H1 (cell line): ENCODE measurements around the gene PSME2. TPM values are rescaled to one million over a fixed set of nuclear protein-coding genes. Genes with fewer than 3 reads are reported as not detected.
A peak's percentile ranks its signal among the peaks of the same experiment; 100 is the strongest.

Experiments
- CTCF ChIA-PET: fragments of 300-600 bp; sonication (Branson Sonifier 250); formaldehyde crosslinking; loops from one replicate; lab custom pipeline; 2021; ENCODE audit not compliant: partially characterized antibody; lab: Charles Lee
- POLR2A ChIA-PET: fragments of 300-600 bp; sonication (Branson Sonifier 250); formaldehyde crosslinking; loops from one replicate; lab custom pipeline; 2021; ENCODE audit warnings: inconsistent platforms; ENCODE audit not compliant: partially characterized antibody; lab: Charles Lee
- DNase-seq, 2 experiments: peaks; one replicate each; pipeline versions ENCODE4 v3.0.0 to v3.0.0-alpha.2; 2010 to 2022; ENCODE audit warnings: low spot score in 2 of 2, low read depth in 1 of 2, mixed read lengths in 1 of 2
- FAIRE-seq: peaks from 2 replicates; lab custom pipeline; 2011; peaks lifted over from hg19 to GRCh38; lab: Jason Lieb, UNC
- H2AFZ ChIP-seq: 2 replicates; pipeline ENCODE4 v1.8.1; 2012; ENCODE audit warnings: low read length, inconsistent platforms
- H2AK5ac ChIP-seq: 2 replicates; pipeline ENCODE4 v1.6.1; 2013; ENCODE audit warnings: low read depth, low read length
- H2BK120ac ChIP-seq: replicated peaks from 2 replicates; pipeline ENCODE3; 2013; ENCODE audit warnings: low read depth, low read length, inconsistent platforms
- H2BK12ac ChIP-seq: 2 replicates; pipeline ENCODE4 v1.6.1; 2013; ENCODE audit warnings: low read depth, low read length
- H2BK15ac ChIP-seq: 2 replicates; pipeline ENCODE4 v1.6.1; 2013; ENCODE audit warnings: low read length
- H2BK20ac ChIP-seq: 2 replicates; pipeline ENCODE4 v1.6.1; 2013; ENCODE audit warnings: low read length
- H2BK5ac ChIP-seq: 2 replicates; pipeline ENCODE4 v1.6.1; 2013; ENCODE audit warnings: low read depth, low read length
- H3K14ac ChIP-seq: 2 replicates; pipeline ENCODE4 v1.6.1; 2013; ENCODE audit warnings: inconsistent platforms; ENCODE audit not compliant: insufficient read length
- H3K18ac ChIP-seq: 2 replicates; pipeline ENCODE4 v1.6.1; 2013; ENCODE audit warnings: low read length; ENCODE audit errors: extremely low read depth
- H3K23ac ChIP-seq: 2 replicates; pipeline ENCODE4 v1.6.1; 2013; ENCODE audit warnings: inconsistent platforms; ENCODE audit not compliant: insufficient read length
- H3K23me2 ChIP-seq: 2 replicates; pipeline ENCODE4 v1.6.1; 2013; ENCODE audit warnings: low read depth, low read length
- H3K27ac ChIP-seq: 2 replicates; pipeline ENCODE4 v1.6.1; 2011; ENCODE audit warnings: low read depth, low read length, inconsistent platforms
- H3K27me3 ChIP-seq, 4 experiments: replicated peaks in 1 of 4; 1 replicate in 1 of 4; 2 replicates in 3 of 4; pipeline versions ENCODE4 v1.6.1 to v1.8.1; 2011 to 2013; ENCODE audit warnings: low read length in 3 of 4, mild to moderate bottlenecking in 3 of 4, inconsistent platforms in 2 of 4, mixed read lengths in 2 of 4, moderate library complexity in 1 of 4; ENCODE audit not compliant: control insufficient read depth in 3 of 4, insufficient read depth in 3 of 4; ENCODE audit errors: extremely low read depth in 1 of 4
- H3K36me3 ChIP-seq, 4 experiments: 2 replicates each; pipeline versions ENCODE4 v1.6.1 to v1.8.1; 2011 to 2013; ENCODE audit warnings: mild to moderate bottlenecking in 4 of 4, low read length in 3 of 4, moderate library complexity in 2 of 4, control low read depth in 1 of 4, inconsistent platforms in 1 of 4; ENCODE audit not compliant: insufficient read depth in 4 of 4, control insufficient read depth in 2 of 4
- H3K4ac ChIP-seq: replicated peaks from 2 replicates; pipeline ENCODE3; 2013; ENCODE audit warnings: low read length, low read depth, mixed read lengths, inconsistent platforms; ENCODE audit not compliant: insufficient read length
- H3K4me1 ChIP-seq, 4 experiments: replicated peaks in 1 of 4; 1 replicate in 1 of 4; 2 replicates in 3 of 4; pipeline versions ENCODE4 v1.6.1 to v1.8.1; 2011 to 2013; ENCODE audit warnings: low read length in 3 of 4, inconsistent platforms in 2 of 4, mixed read lengths in 1 of 4; ENCODE audit not compliant: insufficient read depth in 4 of 4, control insufficient read depth in 3 of 4
- H3K4me2 ChIP-seq, 2 experiments: 2 replicates each; pipeline versions ENCODE4 v1.6.1 to v1.8.1; 2011 to 2013; ENCODE audit warnings: low read depth in 2 of 2, low read length in 2 of 2, control low read depth in 1 of 2, inconsistent platforms in 1 of 2, mild to moderate bottlenecking in 1 of 2; ENCODE audit not compliant: insufficient read depth in 1 of 2
- H3K4me3 ChIP-seq, 4 experiments: fragments of 200-600, 300-600 bp in 1 of 4; sonication (generic), shearing (Covaris generic), sonication (Bioruptor Twin) in 1 of 4; 2 replicates each; pipeline versions ENCODE4 v1.5.1 to v1.8.1; 2011 to 2016; ENCODE audit warnings: low read length in 4 of 4, low read depth in 3 of 4, control low read depth in 2 of 4, inconsistent platforms in 2 of 4, mild to moderate bottlenecking in 2 of 4, mixed read lengths in 1 of 4, moderate library complexity in 1 of 4; ENCODE audit not compliant: insufficient read depth in 2 of 4; ENCODE audit errors: extremely low read depth in 1 of 4
- H3K56ac ChIP-seq: replicated peaks from 2 replicates; pipeline ENCODE3; 2013; ENCODE audit warnings: low read depth, mild to moderate bottlenecking, mixed read lengths, low read length, inconsistent platforms; ENCODE audit not compliant: insufficient read length
- H3K79me1 ChIP-seq: 2 replicates; pipeline ENCODE4 v1.6.1; 2013; ENCODE audit warnings: low read depth, low read length, control low read depth
- H3K79me2 ChIP-seq, 2 experiments: 2 replicates each; pipeline versions ENCODE4 v1.6.1 to v1.8.1; 2012 to 2013; ENCODE audit warnings: low read length in 2 of 2, mild to moderate bottlenecking in 2 of 2, inconsistent platforms in 1 of 2; ENCODE audit not compliant: insufficient read depth in 2 of 2, control insufficient read depth in 1 of 2
- H3K9ac ChIP-seq, 4 experiments: replicated peaks in 1 of 4; 1 replicate in 1 of 4; 2 replicates in 3 of 4; pipeline versions ENCODE4 v1.6.1 to v1.8.1; 2011 to 2013; ENCODE audit warnings: low read depth in 3 of 4, low read length in 3 of 4, control low read depth in 2 of 4, mild to moderate bottlenecking in 2 of 4, moderate library complexity in 2 of 4, inconsistent platforms in 1 of 4; ENCODE audit errors: extremely low read depth in 1 of 4
- H3K9me3 ChIP-seq, 2 experiments: 2 replicates each; pipeline versions ENCODE4 v1.6.1 to v1.8.1; 2012 to 2013; ENCODE audit warnings: mild to moderate bottlenecking in 2 of 2, moderate library complexity in 2 of 2, control low read depth in 1 of 2, inconsistent platforms in 1 of 2, low read depth in 1 of 2, low read length in 1 of 2, mixed read lengths in 1 of 2; ENCODE audit not compliant: insufficient read depth in 2 of 2
- H4K20me1 ChIP-seq, 2 experiments: replicated peaks in 1 of 2; 2 replicates each; pipeline versions ENCODE3 to v1.8.1; 2011 to 2013; ENCODE audit warnings: inconsistent platforms in 2 of 2, low read length in 2 of 2, mild to moderate bottlenecking in 1 of 2; ENCODE audit not compliant: insufficient read depth in 2 of 2, control insufficient read depth in 1 of 2
- H4K5ac ChIP-seq: 2 replicates; pipeline ENCODE4 v1.6.1; 2013; ENCODE audit warnings: low read length, low read depth, mixed read lengths, inconsistent platforms; ENCODE audit not compliant: insufficient read length
- H4K8ac ChIP-seq: 2 replicates; pipeline ENCODE4 v1.8.0; 2013; ENCODE audit warnings: mild to moderate bottlenecking, moderate library complexity, low read length, inconsistent platforms; ENCODE audit not compliant: insufficient read depth; ENCODE audit errors: extremely low read depth
- H4K91ac ChIP-seq: replicated peaks from 2 replicates; pipeline ENCODE3; 2013; ENCODE audit warnings: low read length, mixed read lengths, inconsistent platforms; ENCODE audit not compliant: insufficient read length
- EZH2 ChIP-seq: fragments of 200-600 bp; sonication (generic); IDR thresholded peaks from 2 replicates; pipeline ENCODE4 v1.7.1; 2012; ENCODE audit warnings: low read depth, mild to moderate bottlenecking, moderate library complexity, low read length, inconsistent platforms; ENCODE audit not compliant: severe bottlenecking
- GTF2F1 ChIP-seq: IDR thresholded peaks from 2 replicates; pipeline ENCODE4 v1.6.1; 2012; ENCODE audit warnings: low read depth, low read length, improper control_type of control experiment, borderline replicate concordance
- KDM1A ChIP-seq: fragments of 200-600, 300-600 bp; sonication (generic); IDR thresholded peaks from 2 replicates; pipeline ENCODE4 v1.7.1; 2016; ENCODE audit warnings: mild to moderate bottlenecking, low read length, borderline replicate concordance
- KDM4A ChIP-seq: IDR thresholded peaks from one replicate; pipeline ENCODE4 v1.7.1; 2012; ENCODE audit warnings: low read depth, mild to moderate bottlenecking, moderate library complexity, low read length, inconsistent platforms; ENCODE audit not compliant: severe bottlenecking
- RFX5 ChIP-seq: IDR thresholded peaks from 2 replicates; pipeline ENCODE4 v1.6.1; 2011; ENCODE audit warnings: low read depth, low read length, improper control_type of control experiment, borderline replicate concordance
- SRF ChIP-seq: IDR thresholded peaks from 2 replicates; pipeline ENCODE4 v1.6.1; 2011; ENCODE audit warnings: mild to moderate bottlenecking, low read depth, low read length, moderate library complexity
- TAF7 ChIP-seq: optimal IDR thresholded peaks from 2 replicates; pipeline ENCODE3; 2011; ENCODE audit warnings: low read depth, mild to moderate bottlenecking, inconsistent platforms, low read length, moderate library complexity, borderline replicate concordance
- TCF12 ChIP-seq: IDR thresholded peaks from 2 replicates; pipeline ENCODE4 v1.6.1; 2011; ENCODE audit warnings: low read depth, mild to moderate bottlenecking, low read length
- TEAD4 ChIP-seq: IDR thresholded peaks from 2 replicates; pipeline ENCODE4 v1.6.1; 2012; ENCODE audit warnings: low read depth, low read length, inconsistent platforms, mixed read lengths
- ZNF274 ChIP-seq: IDR thresholded peaks from 2 replicates; pipeline ENCODE4 v1.7.0; 2012; ENCODE audit warnings: low read length, borderline replicate concordance; ENCODE audit errors: extremely low read depth
- WGBS, 2 experiments: shearing (Covaris generic) in 1 of 2; methylation state at CpG; one replicate each; pipeline versions ENCODE4 v1.1.6 to v1.1.7; 2013 to 2015; ENCODE audit warnings: low lambda C conversion rate in 2 of 2, mixed read lengths in 2 of 2, inconsistent platforms in 1 of 2, low coverage in 1 of 2, missing lambda C conversion rate in 1 of 2; ENCODE audit not compliant: insufficient replicate concordance in 2 of 2, insufficient coverage in 1 of 2, insufficient read length in 1 of 2; ENCODE audit errors: extremely low coverage in 1 of 2, missing lambda C conversion rate in 1 of 2; 5-methylcytosine and 5-hydroxymethylcytosine counted together
- polyA plus RNA-seq, 7 experiments: library from polyadenylated mRNA; depleted of rRNA in 3 of 7; stranded (reverse) in 5 of 7; unstranded in 2 of 7; fragments of >200 nt in 5 of 7; fragments of 200-250 nt in 2 of 7; gene quantifications; 1 replicate in 5 of 7; 2 replicates in 1 of 7; 4 replicates in 1 of 7; pipeline versions ENCODE4 v1.2.1 to v1.2.3, GENCODE V29; 2011 to 2013; ENCODE audit warnings: missing spikeins in 2 of 7, mixed read lengths in 2 of 7
- total RNA-seq: library from RNA; stranded (reverse); fragmentation: NEBNext Ultra II Directional; extraction: Animal tissue kit (Norgen Biotek cat#: 25700); gene quantifications from 2 replicates; pipeline ENCODE4 v1.2.1, GENCODE V29; 2021

PSME2 gene
- total and polyA plus RNA-seq, 2 of the 8 experiments (the other 6 are each of a cell fraction or from before 2014, with no cell fraction given) = 71.8 to 111 TPM

DNA sequence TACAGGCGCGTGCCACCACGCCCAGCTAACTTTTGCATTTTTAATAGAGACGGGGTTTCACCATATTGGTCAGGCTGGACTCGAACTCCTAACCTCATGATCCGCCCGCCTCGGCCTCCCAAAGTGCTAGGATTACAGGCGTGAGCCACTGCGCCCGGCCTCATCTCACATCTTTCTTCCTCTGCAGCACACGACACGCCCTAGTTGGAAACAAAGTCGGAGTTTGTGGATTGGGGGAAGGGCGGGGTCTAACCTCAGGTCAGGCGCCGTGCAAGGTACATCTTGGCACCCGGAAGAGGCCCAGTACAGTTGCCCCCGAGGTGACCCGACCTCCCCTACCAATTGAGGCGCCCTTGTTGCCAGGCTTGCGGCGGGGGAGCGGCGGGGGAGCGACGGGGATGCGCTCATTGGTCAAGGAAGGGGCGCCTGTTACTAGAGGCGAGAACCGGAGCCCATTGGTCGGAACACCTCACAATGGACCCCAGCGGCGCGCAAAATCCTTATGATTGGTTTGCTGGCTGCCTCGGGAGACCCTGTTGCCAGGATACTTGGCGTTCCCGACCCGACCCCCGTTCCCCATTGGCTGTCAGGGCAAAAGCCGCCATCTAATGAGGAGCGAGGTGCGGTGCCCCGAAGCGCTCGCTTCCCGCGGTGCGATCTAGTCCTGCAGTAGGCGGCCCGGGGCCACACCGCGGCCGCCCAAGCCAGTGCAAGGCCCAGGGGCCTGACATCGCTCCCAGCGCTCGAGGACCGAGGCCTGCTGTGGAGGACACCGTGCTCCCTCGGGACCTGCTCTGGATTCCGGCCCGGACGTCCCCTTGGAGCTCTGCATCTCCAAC, 25.2 kb upstream of the PSME2 start, which contains the start of gene REC8:
Gene REC8 (plus strand): TSS at position 659 of the 839 bp plus-strand sequence. CDS start 473 bp downstream, outside the sequence.
- H3K9ac ChIP-seq = peak within 1 kb of the TSS; percentile 37 to 65 (median 54); a peak in 6 of 7 replicates
- no peak within 1 kb of the TSS for H4K91ac ChIP-seq
- H3K23me2 ChIP-seq = peaks cover 5% of the 10 kb centered on the region; the same call in 1 of the 2 replicates
- ChIA-PET POLR2A (interaction anchor here (0.6 to 10.7 kb wide), 19 partner anchors 9 to 120 kb away, joined by 3 to 158 read pairs (median 5); partner anchors contain the start of genes CARMIL3, EMC9, IPO4 and IRF9), CTCF (interaction anchor here (0.6 to 1.5 kb wide), 5 partner anchors 9 to 128 kb away, joined by 3 to 6 read pairs (median 4); partner anchors contain the start of gene IRF9)
- peak; percentile 97 for DNase-seq
- H3K4me2 ChIP-seq = peak within 1 kb of the TSS; percentile 75 to 96
- H4K20me1 ChIP-seq = no peaks in the 10 kb centered on the region
- FAIRE-seq = peak; percentile 42
- H3K79me2 ChIP-seq = no peaks in the 10 kb centered on the region
- H2AK5ac ChIP-seq = no peak within 1 kb of the TSS
- peak within 1 kb of the TSS; percentile 47; the same call in 1 of the 2 replicates for H2AFZ ChIP-seq
- H3K79me1 ChIP-seq = no peaks in the 10 kb centered on the region
- no peak within 1 kb of the TSS for H3K14ac ChIP-seq
- no peaks in the 10 kb centered on the region for H3K9me3 ChIP-seq
- peak within 1 kb of the TSS; percentile 55; the same call in 1 of the 2 replicates for H2BK12ac ChIP-seq
- H2BK20ac ChIP-seq = no peak within 1 kb of the TSS
- no peaks in the 10 kb centered on the region for H3K27me3 ChIP-seq
- H3K36me3 ChIP-seq = peaks cover 0 to under 1% (median 0%) of the 10 kb centered on the region in 4 experiments; a peak in 2 of 8 replicates
- H3K4me3 ChIP-seq = peak within 1 kb of the TSS; percentile 62 to 77 (median 71)
- peak within 1 kb of the TSS; percentile 83 for H3K18ac ChIP-seq
- peaks cover 0 to 9% (median 7%) of the 10 kb centered on the region in 4 experiments; a peak in 4 of 7 replicates for H3K4me1 ChIP-seq
- H2BK120ac ChIP-seq = no peak within 1 kb of the TSS
- 0 out of 2 replicates have a peak within 1 kb of the TSS, but pooled peaks have one; percentile 46 for H2BK15ac ChIP-seq
- H3K4ac ChIP-seq = no peak within 1 kb of the TSS
- peak within 1 kb of the TSS; percentile 59; the same call in 1 of the 2 replicates for H4K8ac ChIP-seq
- WGBS, 2 experiments = 13% methylated on average over 60 of the region's 63 CpGs; no CpG with 5 or more reads in 1 of the 2 experiments
- peak within 1 kb of the TSS; percentile 60; the same call in 1 of the 2 replicates for H2BK5ac ChIP-seq
- H4K5ac ChIP-seq = peak within 1 kb of the TSS; percentile 23
- H3K56ac ChIP-seq = no peak within 1 kb of the TSS
- no peak within 1 kb of the TSS for H3K27ac ChIP-seq
- H3K23ac ChIP-seq = no peak within 1 kb of the TSS
- 0 out of 2 replicates have a peak, but pooled peaks have one; percentile 20 for TF ChIP-seq TCF12
- TF ChIP-seq ZNF274 = no peak
- peak; percentile 84; the same call in 1 of the 2 replicates for TF ChIP-seq KDM1A
- TF ChIP-seq SRF = no peak
- TF ChIP-seq TAF7 = peak; percentile 41
- no peak for TF ChIP-seq EZH2
- TF ChIP-seq GTF2F1 = no peak
- peak; percentile 94 for TF ChIP-seq KDM4A
- no peak for TF ChIP-seq TEAD4
- TF ChIP-seq RFX5 = peak; percentile 75
